Left lung (tissue), 10 donors: ENCODE results near the gene APBA2. TPM values are rescaled to one million over a fixed set of nuclear protein-coding genes. Genes with fewer than 3 reads are reported as not detected.

Source experiments
- ATAC-seq: fragments of 200-7000 bp; cut with Tn5 transposase; one replicate; pipeline ENCODE4 v1.9.1; 2020; ENCODE audit warnings: moderate library complexity
- DNase-seq, 4 donors: peaks; one replicate each; pipeline ENCODE4 v3.0.0-alpha.2; 2013 to 2020
- H3K27ac ChIP-seq, 2 donors: fragments of 200-600 bp; sonication (generic) in 1 of 2; one replicate each; pipeline versions ENCODE4 v1.5.0 to v1.8.0; 2020 to 2021
- H3K27me3 ChIP-seq, 2 donors: fragments of 200-600 bp; sonication (generic) in 1 of 2; one replicate each; pipeline versions ENCODE4 v1.5.0 to v1.8.0; 2020 to 2021
- H3K36me3 ChIP-seq, 2 donors: fragments of 200-600 bp; sonication (generic) in 1 of 2; one replicate each; pipeline versions ENCODE4 v1.5.0 to v1.8.0; 2020 to 2021
- H3K4me1 ChIP-seq, 2 donors: fragments of 200-600 bp; one replicate each; pipeline ENCODE4 v1.8.0; 2021
- H3K4me3 ChIP-seq, 2 donors: fragments of 200-600 bp; sonication (generic) in 1 of 2; one replicate each; pipeline versions ENCODE4 v1.5.0 to v1.8.0; 2020 to 2021; ENCODE audit warnings: mild to moderate bottlenecking in 1 of 2
- H3K9me3 ChIP-seq, 2 donors: fragments of 200-600 bp; sonication (generic) in 1 of 2; one replicate each; pipeline versions ENCODE4 v1.5.0 to v1.8.0; 2020 to 2021
- CTCF ChIP-seq, 2 donors: fragments of 200-600 bp; sonication (generic) in 1 of 2; IDR thresholded peaks; one replicate each; pipeline versions ENCODE4 v1.5.0 to v1.8.0; 2021; ENCODE audit warnings: antibody characterized with exemption in 2 of 2
- intact Hi-C, 2 donors: fragments of 100-400 bp; cut with DNase I; formaldehyde crosslinking; loops; one replicate each; pipeline versions ENCODE4 v1.11.2 to v1.14.2; 2022
- polyA plus RNA-seq, 6 donors: library from polyadenylated mRNA; unstranded; fragments of 120-200 nt; gene quantifications; one replicate each; pipeline ENCODE4 v1.2.1, GENCODE V29; 2013; ENCODE audit not compliant: insufficient read length in 6 of 6
- total RNA-seq, 2 donors: library from RNA; stranded (reverse); fragmentation: NEBNext Ultra II Directional; extraction: Animal tissue kit (Norgen Biotek cat#: 25700); gene quantifications; one replicate each; pipeline ENCODE4 v1.2.1, GENCODE V29; 2021
- donor health status: DM: no; HTN: yes; CAD: no.
- donor health status: DM: no; HTN: no; CAD: no.

APBA2 gene
- total and polyA plus RNA-seq, 8 donors: 3.9 to 18.4 (median 11.1) TPM

- Histone ChIP-seq H3K4me1 (no peaks in the 10 kb centered on the region), H3K36me3 (no peaks in the 10 kb centered on the region), H3K27ac (no peak overlapping the region), H3K9me3 (no peaks in the 10 kb centered on the region), H3K4me3 (no peak overlapping the region), H3K27me3 (peaks cover 0 to 6% of the 10 kb centered on the region in 2 donors)
- TF ChIP-seq CTCF (IDR thresholded peaks at IDR 0.05): no peak
- DNase-seq (peak in 1 of 4 donors; percentile 46), ATAC-seq (no peak)
- intact Hi-C loops: no loop called here
Measured at GRCh38 chr15:28954466-28955159, 68.8 kb downstream of the APBA2 start.

- DNase-seq (peak in 1 of 4 donors; percentile 48), ATAC-seq (no peak)
- Histone ChIP-seq H3K9me3 (no peaks in the 10 kb centered on the region), H3K27me3 (peaks cover 0 to 5% of the 10 kb centered on the region in 2 donors), H3K27ac (no peak overlapping the region), H3K36me3 (no peaks in the 10 kb centered on the region), H3K4me3 (no peak overlapping the region), H3K4me1 (no peaks in the 10 kb centered on the region)
- intact Hi-C loops: no loop called here
- TF ChIP-seq CTCF (IDR thresholded peaks at IDR 0.05): no peak
Measured at GRCh38 chr15:28955160-28955992, 69.6 kb downstream of the APBA2 start.

- no peak overlapping the region for H3K4me3 ChIP-seq
- peaks cover 0 to 5% of the 10 kb centered on the region in 2 donors for H3K27me3 ChIP-seq
- no peak for TF ChIP-seq CTCF (IDR thresholded peaks at IDR 0.05)
- intact Hi-C loops: no loop called here
- no peak overlapping the region for H3K27ac ChIP-seq
- no peaks in the 10 kb centered on the region for H3K36me3 ChIP-seq
- DNase-seq (no peak), ATAC-seq (no peak)
- no peaks in the 10 kb centered on the region for H3K9me3 ChIP-seq
- no peaks in the 10 kb centered on the region for H3K4me1 ChIP-seq
Measured at GRCh38 chr15:28955993-28956421, 70.2 kb downstream of the APBA2 start.

GRCh38 chr15:28956491-28956890 lies 70.7 kb downstream of the APBA2 start:
- no peak overlapping the region for H3K27ac ChIP-seq
- TF ChIP-seq CTCF (IDR thresholded peaks at IDR 0.05): no peak
- DNase-seq: no peak
- peaks cover 0 to 5% of the 10 kb centered on the region in 2 donors for H3K27me3 ChIP-seq
- H3K4me1 ChIP-seq: no peaks in the 10 kb centered on the region
- no peaks in the 10 kb centered on the region for H3K36me3 ChIP-seq
- no peak overlapping the region for H3K4me3 ChIP-seq
- intact Hi-C loops: no loop called here
- no peak for ATAC-seq
- no peaks in the 10 kb centered on the region for H3K9me3 ChIP-seq
